Measurements from ENCODE around the gene SH3PXD2A.

- TF ChIP-seq CTCF (IDR thresholded peaks at IDR 0.05), result no peak
- TF ChIP-seq POLR2A (IDR thresholded peaks at IDR 0.05), result no peak
- no peak for TF ChIP-seq POLR2AphosphoS5 (IDR thresholded peaks at IDR 0.05)
These were observed 119.3 kb downstream of the SH3PXD2A start for GRCh38 chr10:103736044-103736443.

Measured in sigmoid colon (tissue), 4 donors.